Nephron (organoid): ENCODE results near the gene WDR20.

Experiments
- H3K27ac Mint-ChIP-seq, 3 experiments: 2 replicates each; pipeline ENCODE4 v1.8.0; 2020; ENCODE audit warnings: mixed read lengths in 3 of 3, mild to moderate bottlenecking in 2 of 3, moderate library complexity in 1 of 3
- H3K27me3 Mint-ChIP-seq: 2 replicates; pipeline ENCODE4 v1.8.0; 2021; ENCODE audit warnings: low read depth, mild to moderate bottlenecking, moderate library complexity, mixed read lengths
- H3K36me3 Mint-ChIP-seq: 2 replicates; pipeline ENCODE4 v1.8.0; 2020; ENCODE audit warnings: low read depth, mixed read lengths
- H3K4me1 Mint-ChIP-seq: 2 replicates; pipeline ENCODE4 v1.8.0; 2020; ENCODE audit warnings: mixed read lengths
- H3K4me3 Mint-ChIP-seq, 3 experiments: 2 replicates each; pipeline ENCODE4 v1.8.0; 2020; ENCODE audit warnings: mild to moderate bottlenecking in 3 of 3, mixed read lengths in 3 of 3, moderate library complexity in 2 of 3
- H3K9me3 Mint-ChIP-seq: 2 replicates; pipeline ENCODE4 v1.8.0; 2020; ENCODE audit warnings: mixed read lengths
- CTCF ChIP-seq, 3 experiments: fragments of 200-600 bp; sonication (generic); IDR thresholded peaks; one replicate each; pipeline ENCODE4 v1.5.0; 2021; ENCODE audit warnings: antibody characterized with exemption in 3 of 3; ENCODE audit not compliant: unreplicated experiment in 3 of 3

Gene WDR20

GRCh38 chr14:102230481-102231210 is 90.9 kb downstream of the WDR20 start:
- H3K27me3 Mint-ChIP-seq, result no peaks in the 10 kb centered on the region
- no peak overlapping the region for H3K27ac Mint-ChIP-seq
- H3K9me3 Mint-ChIP-seq, result no peaks in the 10 kb centered on the region
- H3K4me1 Mint-ChIP-seq, result peaks cover 7% of the 10 kb centered on the region
- H3K36me3 Mint-ChIP-seq, result peaks cover 9% of the 10 kb centered on the region
- TF ChIP-seq CTCF (IDR thresholded peaks at IDR 0.05; ENCODE audit: unreplicated experiment in 3 of 3), result no peak
- H3K4me3 Mint-ChIP-seq, result no peak overlapping the region

GRCh38 chr14:102231476-102232347 is 92.0 kb downstream of the WDR20 start:
- H3K4me1 Mint-ChIP-seq, result no peaks in the 10 kb centered on the region
- peaks cover 6% of the 10 kb centered on the region for H3K36me3 Mint-ChIP-seq
- no peak for TF ChIP-seq CTCF (IDR thresholded peaks at IDR 0.05; ENCODE audit: unreplicated experiment in 3 of 3)
- no peaks in the 10 kb centered on the region for H3K27me3 Mint-ChIP-seq
- no peak overlapping the region for H3K4me3 Mint-ChIP-seq
- no peaks in the 10 kb centered on the region for H3K9me3 Mint-ChIP-seq
- H3K27ac Mint-ChIP-seq, result no peak overlapping the region

- Mint-ChIP-seq H3K27me3 (no peaks in the 10 kb centered on the region), H3K36me3 (peaks cover 6% of the 10 kb centered on the region), H3K4me1 (no peaks in the 10 kb centered on the region), H3K27ac (no peak overlapping the region), H3K9me3 (no peaks in the 10 kb centered on the region), H3K4me3 (no peak overlapping the region)
- no peak for TF ChIP-seq CTCF (IDR thresholded peaks at IDR 0.05; ENCODE audit: unreplicated experiment in 3 of 3)
Observed at GRCh38 chr14:102232348-102232625, 92.6 kb downstream of the WDR20 start.

GRCh38 chr14:102233081-102233480 is 93.4 kb downstream of the WDR20 start:
- Mint-ChIP-seq H3K4me1 (no peaks in the 10 kb centered on the region), H3K4me3 (no peak overlapping the region), H3K27me3 (no peaks in the 10 kb centered on the region), H3K27ac (no peak overlapping the region), H3K9me3 (no peaks in the 10 kb centered on the region), H3K36me3 (peaks cover 6% of the 10 kb centered on the region)
- TF ChIP-seq CTCF (IDR thresholded peaks at IDR 0.05; ENCODE audit: unreplicated experiment in 3 of 3), result no peak

- Mint-ChIP-seq H3K27me3 (no peaks in the 10 kb centered on the region), H3K36me3 (peaks cover 6% of the 10 kb centered on the region), H3K4me3 (no peak overlapping the region), H3K9me3 (no peaks in the 10 kb centered on the region), H3K4me1 (no peaks in the 10 kb centered on the region), H3K27ac (no peak overlapping the region)
- TF ChIP-seq CTCF (IDR thresholded peaks at IDR 0.05; ENCODE audit: unreplicated experiment in 3 of 3), result no peak
Observed at GRCh38 chr14:102234331-102235264, 94.9 kb downstream of the WDR20 start.
